Astrocyte (in vitro differentiated cells and primary cell): ENCODE results near the gene ANXA10.
"Not testable (repeated sequence)": the region's sequence is repeated elsewhere in the genome, so short reads cannot be mapped to it uniquely, and the experiment has no call there.

Experiments used
- CTCF ChIP-seq: IDR thresholded peaks from 2 replicates; pipeline ENCODE4 v1.5.1; 2011; ENCODE audit warnings: low read depth, mild to moderate bottlenecking, inconsistent platforms, low read length, moderate library complexity; ENCODE audit not compliant: insufficient read depth
- EZH2 ChIP-seq: IDR thresholded peaks from 2 replicates; pipeline ENCODE4 v1.6.1; 2012; ENCODE audit warnings: mild to moderate bottlenecking, low read length, inconsistent platforms; ENCODE audit not compliant: insufficient read depth

- TF ChIP-seq CTCF, EZH2: not testable (repeated sequence)
These were observed 43.5 kb downstream of the ANXA10 start for GRCh38 chr4:168135860-168136259.
